HUES64 (cell line): ENCODE measurements around the gene MATN4.

Experiments used
- H3K27ac ChIP-seq: 2 replicates; pipeline ENCODE4 v1.7.0; 2013; ENCODE audit warnings: low read depth, low read length, inconsistent platforms
- H3K27me3 ChIP-seq: 2 replicates; pipeline ENCODE4 v1.6.1; 2013; ENCODE audit warnings: mild to moderate bottlenecking, low read length; ENCODE audit not compliant: insufficient read depth
- H3K36me3 ChIP-seq: 2 replicates; pipeline ENCODE4 v1.6.1; 2013; ENCODE audit warnings: mild to moderate bottlenecking, low read length; ENCODE audit not compliant: insufficient read depth
- H3K4me1 ChIP-seq: 2 replicates; pipeline ENCODE4 v1.6.1; 2013; ENCODE audit warnings: mild to moderate bottlenecking, low read length, moderate library complexity; ENCODE audit not compliant: insufficient read depth
- H3K4me3 ChIP-seq: 2 replicates; pipeline ENCODE4 v1.5.1; 2013; ENCODE audit warnings: mild to moderate bottlenecking, low read length, moderate library complexity
- H3K9ac ChIP-seq: 2 replicates; pipeline ENCODE4 v1.6.1; 2013; ENCODE audit warnings: mild to moderate bottlenecking, low read depth, low read length
- H3K9me3 ChIP-seq: 2 replicates; pipeline ENCODE4 v1.6.1; 2013; ENCODE audit warnings: low read depth, low read length; ENCODE audit not compliant: insufficient read depth
- WGBS: fragments of 150-250, 120-280 bp; methylation state at CpG from one replicate; pipeline ENCODE4 v1.1.7; 2013; ENCODE audit warnings: missing lambda C conversion rate; 5-methylcytosine and 5-hydroxymethylcytosine counted together

Gene MATN4

GRCh38 chr20:45257711-45258110 lies 50.4 kb downstream of the MATN4 start:
- no peak overlapping the region for H3K27ac ChIP-seq
- WGBS: 96% methylated on average over 7 of the region's 7 CpGs
- no peaks in the 10 kb centered on the region for H3K27me3 ChIP-seq
- peaks cover 12% of the 10 kb centered on the region for H3K4me1 ChIP-seq
- H3K4me3 ChIP-seq: no peak overlapping the region
- no peaks in the 10 kb centered on the region for H3K9me3 ChIP-seq
- H3K36me3 ChIP-seq: no peaks in the 10 kb centered on the region
- H3K9ac ChIP-seq: no peak overlapping the region

- no peaks in the 10 kb centered on the region for H3K27me3 ChIP-seq
- H3K9ac ChIP-seq: no peak overlapping the region
- H3K4me1 ChIP-seq: peaks cover 12% of the 10 kb centered on the region
- 79% methylated on average over 3 of the region's 3 CpGs for WGBS
- no peak overlapping the region for H3K4me3 ChIP-seq
- H3K9me3 ChIP-seq: no peaks in the 10 kb centered on the region
- H3K27ac ChIP-seq: no peak overlapping the region
- H3K36me3 ChIP-seq: no peaks in the 10 kb centered on the region
Measured at GRCh38 chr20:45257161-45257560, 50.9 kb downstream of the MATN4 start.

GRCh38 chr20:45254383-45255262 lies 53.5 kb downstream of the MATN4 start, which contains the start of gene SLPI:
TSS of gene SLPI (minus strand) at chr20:45254564. CDS start at chr20:45254543, 21 bp downstream.
- WGBS: 92% methylated on average over 7 of the region's 7 CpGs

GRCh38 chr20:45253261-45253660 lies 54.8 kb downstream of the MATN4 start:
- H3K27me3 ChIP-seq: no peaks in the 10 kb centered on the region
- H3K4me1 ChIP-seq: peaks cover 1% of the 10 kb centered on the region; the same call in 1 of the 2 replicates
- 93% methylated on average over 4 of the region's 4 CpGs for WGBS
- H3K36me3 ChIP-seq: no peaks in the 10 kb centered on the region
- H3K9me3 ChIP-seq: no peaks in the 10 kb centered on the region
- no peak overlapping the region for H3K27ac ChIP-seq
- no peak overlapping the region for H3K9ac ChIP-seq
- no peak overlapping the region for H3K4me3 ChIP-seq

More at GRCh38 chr20:45254383-45255262, 53.5 kb downstream of the MATN4 start, which contains the start of gene SLPI:
- peaks cover 12% of the 10 kb centered on the region for H3K4me1 ChIP-seq
- H3K9ac ChIP-seq: no peak within 1 kb of the TSS
- H3K27me3 ChIP-seq: no peaks in the 10 kb centered on the region
- no peak within 1 kb of the TSS for H3K4me3 ChIP-seq
- H3K27ac ChIP-seq: no peak within 1 kb of the TSS
- no peaks in the 10 kb centered on the region for H3K9me3 ChIP-seq
- H3K36me3 ChIP-seq: no peaks in the 10 kb centered on the region

GRCh38 chr20:45251884-45252560 lies 56.1 kb downstream of the MATN4 start:
- H3K27me3 ChIP-seq: no peaks in the 10 kb centered on the region
- no peak overlapping the region for H3K27ac ChIP-seq
- 88% methylated on average over 5 of the region's 5 CpGs for WGBS
- H3K9me3 ChIP-seq: no peaks in the 10 kb centered on the region
- no peak overlapping the region for H3K9ac ChIP-seq
- no peaks in the 10 kb centered on the region for H3K4me1 ChIP-seq
- H3K4me3 ChIP-seq: no peak overlapping the region
- no peaks in the 10 kb centered on the region for H3K36me3 ChIP-seq

- H3K9ac ChIP-seq: no peak overlapping the region
- no peaks in the 10 kb centered on the region for H3K9me3 ChIP-seq
- H3K27ac ChIP-seq: no peak overlapping the region
- no peaks in the 10 kb centered on the region for H3K4me1 ChIP-seq
- peaks cover 6% of the 10 kb centered on the region; the same call in 1 of the 2 replicates for H3K27me3 ChIP-seq
- H3K36me3 ChIP-seq: no peaks in the 10 kb centered on the region
- H3K4me3 ChIP-seq: no peak overlapping the region
Measured at GRCh38 chr20:45248609-45249008, 59.5 kb downstream of the MATN4 start.

- H3K4me1 ChIP-seq: no peaks in the 10 kb centered on the region
- H3K4me3 ChIP-seq: no peak overlapping the region
- 100% methylated on average over 1 of the region's 1 CpG for WGBS
- no peaks in the 10 kb centered on the region for H3K36me3 ChIP-seq
- no peaks in the 10 kb centered on the region for H3K9me3 ChIP-seq
- H3K9ac ChIP-seq: no peak overlapping the region
- H3K27ac ChIP-seq: no peak overlapping the region
- H3K27me3 ChIP-seq: peaks cover 6% of the 10 kb centered on the region; the same call in 1 of the 2 replicates
Measured at GRCh38 chr20:45247865-45248264, 60.2 kb downstream of the MATN4 start.

- Histone ChIP-seq H3K36me3 (no peaks in the 10 kb centered on the region), H3K9ac (no peak overlapping the region), H3K4me1 (no peaks in the 10 kb centered on the region), H3K4me3 (no peak overlapping the region), H3K27me3 (peaks cover 8% of the 10 kb centered on the region; the same call in 1 of the 2 replicates), H3K9me3 (no peaks in the 10 kb centered on the region), H3K27ac (no peak overlapping the region)
- WGBS: 79% methylated on average over 6 of the region's 6 CpGs
Measured at GRCh38 chr20:45246109-45246508, 62.0 kb downstream of the MATN4 start.
